Measurements from ENCODE around the gene WNT10A.

DNA sequence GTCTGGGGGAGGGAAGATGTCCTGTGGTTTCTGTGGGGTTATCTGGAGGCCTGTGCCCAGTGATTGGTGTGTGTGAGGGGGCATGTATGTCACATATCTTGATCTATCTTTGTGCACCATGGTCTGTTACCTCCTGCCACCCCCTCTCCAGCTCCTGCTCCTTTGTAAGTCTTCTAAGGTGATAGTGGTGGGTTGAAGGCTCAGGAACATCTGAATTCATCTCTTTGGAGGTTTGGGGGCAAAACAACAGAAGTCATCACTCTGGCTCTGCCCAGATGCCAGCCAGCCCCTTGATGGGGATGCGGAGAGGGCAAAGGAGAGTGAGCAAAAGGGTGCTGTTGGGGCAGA, 23.8 kb upstream of the WNT10A start:
- TF ChIP-seq, protein P1, sequence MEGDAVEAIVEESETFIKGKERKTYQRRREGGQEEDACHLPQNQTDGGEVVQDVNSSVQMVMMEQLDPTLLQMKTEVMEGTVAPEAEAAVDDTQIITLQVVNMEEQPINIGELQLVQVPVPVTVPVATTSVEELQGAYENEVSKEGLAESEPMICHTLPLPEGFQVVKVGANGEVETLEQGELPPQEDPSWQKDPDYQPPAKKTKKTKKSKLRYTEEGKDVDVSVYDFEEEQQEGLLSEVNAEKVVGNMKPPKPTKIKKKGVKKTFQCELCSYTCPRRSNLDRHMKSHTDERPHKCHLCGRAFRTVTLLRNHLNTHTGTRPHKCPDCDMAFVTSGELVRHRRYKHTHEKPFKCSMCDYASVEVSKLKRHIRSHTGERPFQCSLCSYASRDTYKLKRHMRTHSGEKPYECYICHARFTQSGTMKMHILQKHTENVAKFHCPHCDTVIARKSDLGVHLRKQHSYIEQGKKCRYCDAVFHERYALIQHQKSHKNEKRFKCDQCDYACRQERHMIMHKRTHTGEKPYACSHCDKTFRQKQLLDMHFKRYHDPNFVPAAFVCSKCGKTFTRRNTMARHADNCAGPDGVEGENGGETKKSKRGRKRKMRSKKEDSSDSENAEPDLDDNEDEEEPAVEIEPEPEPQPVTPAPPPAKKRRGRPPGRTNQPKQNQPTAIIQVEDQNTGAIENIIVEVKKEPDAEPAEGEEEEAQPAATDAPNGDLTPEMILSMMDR (IDR thresholded peaks at IDR 0.05), result no peak
- TF ChIP-seq POLR2A (IDR thresholded peaks at IDR 0.05), result no peak
- no peak for TF ChIP-seq EP300 (IDR thresholded peaks at IDR 0.05)

Measured in ovary (tissue), 3 donors.